ENCODE data around the gene POLN. TPM values are rescaled to one million over a fixed set of nuclear protein-coding genes. Genes with fewer than 3 reads are reported as not detected.

Gene POLN
- polyA plus RNA-seq, 3 donors, result 0.08 to 0.33 (median 0.28) TPM

GRCh38 chr4:2080429-2081300, 161.3 kb downstream of the POLN start:
- Histone ChIP-seq H3K27ac (ENCODE audit: low read depth in 1 of 2, low read length in 2 of 2) (no peak overlapping the region), H3K9me3 (replicated peaks in 1 of 2; ENCODE audit: control insufficient read depth in 1 of 2, insufficient read depth in 1 of 2, low read length in 2 of 2) (no peaks in the 10 kb centered on the region), H3K4me2 (replicated peaks; ENCODE audit: extremely low read depth, low read length, poor library complexity, severe bottlenecking) (no peak overlapping the region), H3K79me2 (ENCODE audit: insufficient read depth, low read length) (no peaks in the 10 kb centered on the region), H3K9ac (ENCODE audit: insufficient read depth, low read length, poor library complexity, severe bottlenecking) (no peak overlapping the region), H4K20me1 (ENCODE audit: insufficient read depth, low read length) (no peaks in the 10 kb centered on the region), H3K4me1 (ENCODE audit: control insufficient read depth in 1 of 2, insufficient read depth in 2 of 2, low read length in 2 of 2) (no peaks in the 10 kb centered on the region), H3K27me3 (ENCODE audit: control insufficient read depth in 2 of 2, insufficient read depth in 2 of 2, low read length in 2 of 2) (no peaks in the 10 kb centered on the region), H3K36me3 (replicated peaks in 1 of 2; ENCODE audit: control insufficient read depth in 1 of 2, insufficient read depth in 2 of 2, low read length in 2 of 2) (no peaks in the 10 kb centered on the region), H3K4me3 (replicated peaks in 1 of 3; ENCODE audit: low read depth in 2 of 3, low read length in 3 of 3) (no peak overlapping the region), H2AFZ (ENCODE audit: insufficient read depth, low read depth, low read length, poor library complexity, severe bottlenecking) (no peak overlapping the region)
- no peak overlapping the region for H3K4me3 Mint-ChIP-seq
- H3K4me1 Mint-ChIP-seq, result no peaks in the 10 kb centered on the region
- intact Hi-C loops (cut with micrococcal nuclease), result no loop called here
- H3K27me3 Mint-ChIP-seq (ENCODE audit: low read depth in 3 of 3), result peaks cover 2 to 19% (median 5%) of the 10 kb centered on the region in 3 donors
- H3K27ac Mint-ChIP-seq, result no peak overlapping the region
- no peaks in the 10 kb centered on the region for H3K36me3 Mint-ChIP-seq
- TF ChIP-seq CTCF (IDR thresholded peaks at IDR 0.05), result no peak
- WGBS (ENCODE audit: insufficient coverage), result 90% methylated on average over 12 of the region's 19 CpGs
- no peak for DNase-seq
- H3K9me3 Mint-ChIP-seq, result peaks cover 0 to 1% (median 0%) of the 10 kb centered on the region in 7 donors

GRCh38 chr4:2079926-2080325, 162.0 kb downstream of the POLN start:
- no peaks in the 10 kb centered on the region for H3K27me3 ChIP-seq (ENCODE audit: control insufficient read depth in 2 of 2, insufficient read depth in 2 of 2, low read length in 2 of 2)
- H2AFZ ChIP-seq (ENCODE audit: insufficient read depth, low read depth, low read length, poor library complexity, severe bottlenecking), result no peak overlapping the region
- DNase-seq, result no peak
- 94% methylated on average over 9 of the region's 9 CpGs for WGBS (ENCODE audit: insufficient coverage)
- no peaks in the 10 kb centered on the region for H3K9me3 ChIP-seq (replicated peaks in 1 of 2; ENCODE audit: control insufficient read depth in 1 of 2, insufficient read depth in 1 of 2, low read length in 2 of 2)
- Mint-ChIP-seq H3K9me3 (peaks cover 0 to 1% (median 0%) of the 10 kb centered on the region in 7 donors), H3K4me1 (no peaks in the 10 kb centered on the region), H3K4me3 (no peak overlapping the region), H3K36me3 (no peaks in the 10 kb centered on the region), H3K27me3 (ENCODE audit: low read depth in 3 of 3) (peaks cover 2 to 19% (median 6%) of the 10 kb centered on the region in 3 donors), H3K27ac (no peak overlapping the region)
- H3K79me2 ChIP-seq (ENCODE audit: insufficient read depth, low read length), result no peaks in the 10 kb centered on the region
- no peak overlapping the region for H3K4me2 ChIP-seq (replicated peaks; ENCODE audit: extremely low read depth, low read length, poor library complexity, severe bottlenecking)
- no peaks in the 10 kb centered on the region for H3K4me1 ChIP-seq (ENCODE audit: control insufficient read depth in 1 of 2, insufficient read depth in 2 of 2, low read length in 2 of 2)
- no peaks in the 10 kb centered on the region for H4K20me1 ChIP-seq (ENCODE audit: insufficient read depth, low read length)
- H3K9ac ChIP-seq (ENCODE audit: insufficient read depth, low read length, poor library complexity, severe bottlenecking), result no peak overlapping the region
- intact Hi-C loops (cut with micrococcal nuclease), result no loop called here
- no peak overlapping the region for H3K27ac ChIP-seq (ENCODE audit: low read depth in 1 of 2, low read length in 2 of 2)
- H3K4me3 ChIP-seq (replicated peaks in 1 of 3; ENCODE audit: low read depth in 2 of 3, low read length in 3 of 3), result no peak overlapping the region
- H3K36me3 ChIP-seq (replicated peaks in 1 of 2; ENCODE audit: control insufficient read depth in 1 of 2, insufficient read depth in 2 of 2, low read length in 2 of 2), result no peaks in the 10 kb centered on the region
- TF ChIP-seq CTCF (IDR thresholded peaks at IDR 0.05), result no peak

All from CD14-positive monocyte (primary cell).